AG10803 (cell line): ENCODE data around the gene TMEM198.
A peak's percentile ranks its signal among the peaks of the same experiment; 100 is the strongest.

Experiments used
- DNase-seq: peaks from one replicate; pipeline ENCODE4 v3.0.0; 2010; ENCODE audit warnings: low read depth
- H3K4me3 ChIP-seq: 2 replicates; pipeline ENCODE4 v1.5.1; 2011; ENCODE audit warnings: mild to moderate bottlenecking, low read length, control low read depth
- CTCF ChIP-seq: conservative IDR thresholded peaks from 2 replicates; pipeline ENCODE4 v1.5.1; 2011; ENCODE audit warnings: mild to moderate bottlenecking, low read length, control low read depth, inconsistent platforms

TMEM198 gene

DNA sequence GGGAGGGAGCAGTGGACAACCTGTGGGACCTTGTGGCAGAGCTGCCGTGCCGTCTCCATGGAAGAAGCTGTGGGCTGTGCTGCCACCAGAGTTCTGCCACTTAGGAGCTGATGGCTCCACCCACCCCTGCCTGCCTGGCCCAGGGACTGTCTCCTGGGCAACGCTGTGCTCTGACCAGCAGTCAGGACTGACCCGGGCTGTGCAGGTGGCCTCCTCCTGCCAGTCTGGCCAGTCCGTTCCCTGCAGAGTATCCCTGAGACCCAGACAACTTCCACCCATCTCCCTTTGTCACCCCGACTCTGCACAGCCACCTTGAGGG is 16.8 kb upstream of the TMEM198 start:
- no peak for DNase-seq
- TF ChIP-seq CTCF: no peak
- no peak overlapping the region for H3K4me3 ChIP-seq

DNA sequence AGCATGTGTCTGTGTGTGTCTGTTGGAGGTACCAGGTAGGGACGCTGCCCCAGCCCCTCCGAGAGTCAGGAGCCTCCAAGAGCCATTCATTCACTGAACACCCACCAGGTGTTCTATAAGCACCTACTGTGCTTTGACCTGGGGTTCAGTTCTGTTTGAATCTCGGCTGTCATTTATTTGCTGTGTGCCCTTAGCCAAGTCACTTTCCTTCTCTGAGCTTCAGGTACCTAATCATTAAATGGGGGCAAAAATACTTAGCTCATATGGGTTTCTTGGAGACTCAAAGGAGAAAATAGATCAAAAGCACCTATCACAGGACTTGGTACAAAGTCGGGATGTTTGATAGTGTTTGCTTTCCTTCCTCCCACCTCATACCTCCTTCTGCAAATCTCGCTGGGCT is 16.4 kb upstream of the TMEM198 start:
- no peak for DNase-seq
- no peak overlapping the region for H3K4me3 ChIP-seq
- TF ChIP-seq CTCF: no peak

DNA sequence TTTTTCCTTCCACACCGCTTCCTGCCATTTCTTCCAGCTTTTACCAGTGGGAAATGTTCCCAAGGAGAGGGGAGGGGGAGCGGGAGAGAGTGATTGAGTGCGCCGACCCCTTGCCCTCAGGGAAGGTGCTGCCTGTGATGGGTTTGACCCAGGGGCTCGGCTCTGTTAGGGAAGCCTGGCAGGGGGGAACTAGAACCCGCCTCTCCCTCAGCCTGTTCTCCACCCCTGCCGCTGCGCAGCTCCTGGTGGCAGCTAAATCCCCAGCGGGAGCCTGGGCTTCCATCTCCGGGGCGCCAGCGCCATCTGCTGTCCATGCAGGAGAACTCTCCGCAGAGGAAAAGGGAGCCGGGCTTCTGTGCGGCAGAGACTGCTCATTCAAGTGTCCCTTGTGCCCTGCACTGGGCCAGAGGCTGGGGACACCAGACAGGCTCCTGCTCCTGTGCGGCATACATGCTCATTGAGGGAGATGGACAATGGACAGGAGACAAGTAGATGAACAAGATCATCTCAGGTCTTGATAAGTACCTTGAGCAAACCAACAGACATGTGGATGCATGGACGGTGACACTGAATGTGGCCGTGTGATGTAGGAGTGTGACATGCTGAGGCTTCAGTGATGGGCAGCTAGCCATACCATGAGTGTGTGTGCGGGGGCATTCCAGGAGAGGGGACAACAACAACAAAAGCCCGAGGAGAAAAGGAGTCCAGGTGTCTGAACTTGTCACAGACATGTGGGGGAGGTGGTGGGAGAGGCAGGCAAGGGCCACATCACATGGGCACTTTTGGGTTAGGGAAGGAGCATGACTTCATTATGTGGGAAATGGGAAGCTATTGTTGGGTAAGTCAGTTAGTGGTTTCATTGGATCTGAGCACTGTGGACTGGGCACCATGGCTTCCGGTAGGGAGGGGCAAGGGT is 13.5 kb upstream of the TMEM198 start:
- H3K4me3 ChIP-seq: peak overlapping the region; percentile 45
- TF ChIP-seq CTCF: peak; percentile 94
- DNase-seq: peak; percentile 78

- no peak for DNase-seq
- no peak for TF ChIP-seq CTCF
Observed at GRCh38 chr2:219531639-219532377, 12.0 kb upstream of the TMEM198 start.

GRCh38 chr2:219532378-219532649 is 11.5 kb upstream of the TMEM198 start:
- no peak for DNase-seq
- TF ChIP-seq CTCF: no peak
- no peak overlapping the region for H3K4me3 ChIP-seq

More at GRCh38 chr2:219531639-219532377, 12.0 kb upstream of the TMEM198 start:
- no peak overlapping the region for H3K4me3 ChIP-seq

DNA sequence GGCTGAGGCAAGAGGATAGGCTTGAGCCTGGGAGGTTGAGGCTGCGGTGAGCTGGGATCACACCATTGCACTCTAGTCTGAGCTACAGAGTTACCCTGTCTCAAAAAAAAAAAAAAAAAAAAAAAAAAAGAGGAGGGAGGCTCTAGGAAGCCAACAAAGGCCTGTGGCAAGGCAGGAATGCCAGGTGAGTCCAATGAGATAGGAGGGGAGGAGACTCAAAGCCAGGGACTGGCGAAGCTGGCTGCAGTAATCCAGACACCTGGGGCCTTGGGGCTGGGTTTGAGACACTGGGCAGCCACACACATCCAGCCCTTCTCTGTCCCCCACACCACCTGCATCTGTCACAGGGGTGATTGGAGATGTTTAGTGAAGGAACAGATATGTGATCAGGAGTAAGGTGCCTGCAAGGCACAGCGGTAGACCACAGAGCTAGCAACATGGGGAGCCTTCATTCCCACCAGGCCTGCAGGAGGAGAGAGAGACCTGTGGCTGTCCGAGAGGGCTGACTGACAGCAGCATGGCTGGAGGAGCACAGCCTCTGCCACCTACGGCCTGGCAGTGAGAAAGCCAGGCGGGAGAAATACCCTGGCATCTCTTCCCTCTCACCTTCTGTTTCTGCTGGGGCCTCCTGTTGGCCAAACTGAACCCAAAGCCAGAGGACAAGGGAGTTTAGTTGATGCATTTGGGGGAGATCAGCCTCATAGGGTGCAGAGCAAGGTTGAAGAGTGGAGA is 9.7 kb upstream of the TMEM198 start:
- DNase-seq: no peak
- TF ChIP-seq CTCF: no peak
- no peak overlapping the region for H3K4me3 ChIP-seq
